HepG2 (cell line): ENCODE data around the gene ZFP64. TPM values are rescaled to one million over a fixed set of nuclear protein-coding genes. Genes with fewer than 3 reads are reported as not detected.

Experiments
- ASH2L ChIP-seq: fragments of 300-600, 200-600 bp; sonication (generic); IDR thresholded peaks from 2 replicates; pipeline ENCODE4 v1.7.0; 2017; ENCODE audit warnings: low read depth, mild to moderate bottlenecking, moderate library complexity, mixed read lengths, low read length; ENCODE audit not compliant: insufficient read length
- CCAR2 ChIP-seq: fragments of 200-400 bp; formaldehyde crosslinking; optimal IDR thresholded peaks from 2 replicates; pipeline ENCODE3; 2018; ENCODE audit warnings: low read depth, mild to moderate bottlenecking, low read length, moderate library complexity
- GFI1 ChIP-seq: sonication (generic); formaldehyde crosslinking; IDR thresholded peaks from 2 replicates; pipeline ENCODE4 v1.5.0; 2020; ENCODE audit warnings: missing genetic modification reagents, mild to moderate bottlenecking, borderline replicate concordance
- HNF4A ChIP-seq: sonication (generic); formaldehyde crosslinking; IDR thresholded peaks from 2 replicates; pipeline ENCODE4 v1.4.0; 2020; ENCODE audit warnings: missing genetic modification reagents
- MIXL1 ChIP-seq: IDR thresholded peaks from 2 replicates; pipeline ENCODE4 v1.6.1; 2016
- NFATC3 ChIP-seq: sonication (generic); formaldehyde crosslinking; IDR thresholded peaks from 2 replicates; pipeline ENCODE4 v1.5.1; 2020; ENCODE audit warnings: mild to moderate bottlenecking, missing genetic modification reagents
- NR2F2 ChIP-seq: IDR thresholded peaks from 2 replicates; pipeline ENCODE4 v1.6.1; 2012; ENCODE audit warnings: low read depth, inconsistent platforms, borderline replicate concordance
- RFX5 ChIP-seq: IDR thresholded peaks from 2 replicates; pipeline ENCODE4 v1.6.1; 2011; ENCODE audit warnings: low read depth, low read length, improper control_type of control experiment
- RXRB ChIP-seq: IDR thresholded peaks from 2 replicates; pipeline ENCODE4 v1.6.1; 2016; ENCODE audit warnings: borderline replicate concordance, missing genetic modification reagents, missing compliant biosample characterization
- SIX1 ChIP-seq: sonication (generic); formaldehyde crosslinking; IDR thresholded peaks from 2 replicates; pipeline ENCODE4 v1.4.0; 2020; ENCODE audit warnings: missing genetic modification reagents, borderline replicate concordance
- TAF1 ChIP-seq: sonication (generic); formaldehyde crosslinking; IDR thresholded peaks from 2 replicates; pipeline ENCODE4 v1.4.0; 2020; ENCODE audit warnings: missing genetic modification reagents
- TBP ChIP-seq: sonication (generic); formaldehyde crosslinking; IDR thresholded peaks from 2 replicates; pipeline ENCODE4 v1.5.0; 2020; ENCODE audit warnings: missing genetic modification reagents
- ZFX ChIP-seq: sonication (generic); formaldehyde crosslinking; IDR thresholded peaks from 2 replicates; pipeline ENCODE4 v1.4.0; 2020; ENCODE audit warnings: mild to moderate bottlenecking, low read depth, missing genetic modification reagents, moderate library complexity
- ZNF350 ChIP-seq: sonication (generic); formaldehyde crosslinking; IDR thresholded peaks from 2 replicates; pipeline ENCODE4 v1.4.0; 2020; ENCODE audit warnings: mild to moderate bottlenecking, low read depth, missing genetic modification reagents, borderline replicate concordance
- ZNF367 ChIP-seq: sonication (generic); formaldehyde crosslinking; IDR thresholded peaks from 2 replicates; pipeline ENCODE4 v1.4.0; 2020; ENCODE audit warnings: missing genetic modification reagents, borderline replicate concordance
- ZNF543 ChIP-seq: sonication (generic); formaldehyde crosslinking; IDR thresholded peaks from 2 replicates; pipeline ENCODE4 v1.4.0; 2020; ENCODE audit warnings: mild to moderate bottlenecking, missing genetic modification reagents
- ZNF775 ChIP-seq: sonication (generic); formaldehyde crosslinking; IDR thresholded peaks from 2 replicates; pipeline ENCODE4 v1.4.0; 2020; ENCODE audit warnings: missing genetic modification reagents, mild to moderate bottlenecking, moderate library complexity, borderline replicate concordance
- ZNF883 ChIP-seq: sonication (generic); formaldehyde crosslinking; IDR thresholded peaks from 2 replicates; pipeline ENCODE4 v1.5.1; 2020; ENCODE audit warnings: mild to moderate bottlenecking, missing genetic modification reagents; ENCODE audit errors: not compliant biosample characterization
- polyA plus RNA-seq, 8 experiments: library from polyadenylated mRNA; depleted of rRNA in 3 of 8; stranded (reverse) in 7 of 8; unstranded in 1 of 8; fragments of >200 nt; fragmentation: Illumina TruSeq in 4 of 8; extraction: Trizol in 4 of 8; gene quantifications; 2 replicates each; pipeline versions ENCODE4 v1.2.1 to v1.2.3, GENCODE V29; 2011 to 2016; ENCODE audit warnings: low read depth in 4 of 8, missing spikeins in 1 of 8, mixed read lengths in 1 of 8; ENCODE audit not compliant: insufficient read depth in 1 of 8
- total RNA-seq, 5 experiments: library from RNA; depleted of rRNA; stranded (reverse); fragments of >200 nt; fragmentation: Illumina TruSeq; extraction: Trizol; gene quantifications; 2 replicates each; pipeline ENCODE4 v1.2.3, GENCODE V29; 2016; ENCODE audit warnings: low read depth in 1 of 5
- TF ChIP-seq, protein P1 (sequence below): sonication (generic); formaldehyde crosslinking; conservative IDR thresholded peaks from 2 replicates; pipeline ENCODE4 v1.4.0; 2020; ENCODE audit warnings: mild to moderate bottlenecking, missing genetic modification reagents, moderate library complexity
- TF ChIP-seq, protein P2 (sequence below): sonication (generic); formaldehyde crosslinking; IDR thresholded peaks from 2 replicates; pipeline ENCODE4 v1.4.0; 2020; ENCODE audit warnings: missing genetic modification reagents
- TF ChIP-seq, protein P3 (sequence below): sonication (generic); formaldehyde crosslinking; IDR thresholded peaks from 2 replicates; pipeline ENCODE4 v1.4.0; 2020; ENCODE audit warnings: missing genetic modification reagents, borderline replicate concordance

The ZFP64 gene
- total and polyA plus RNA-seq, 2 of the 13 experiments (the other 11 are each of a cell fraction or from before 2014, with no cell fraction given) = 12.0 to 24.3 TPM

DNA sequence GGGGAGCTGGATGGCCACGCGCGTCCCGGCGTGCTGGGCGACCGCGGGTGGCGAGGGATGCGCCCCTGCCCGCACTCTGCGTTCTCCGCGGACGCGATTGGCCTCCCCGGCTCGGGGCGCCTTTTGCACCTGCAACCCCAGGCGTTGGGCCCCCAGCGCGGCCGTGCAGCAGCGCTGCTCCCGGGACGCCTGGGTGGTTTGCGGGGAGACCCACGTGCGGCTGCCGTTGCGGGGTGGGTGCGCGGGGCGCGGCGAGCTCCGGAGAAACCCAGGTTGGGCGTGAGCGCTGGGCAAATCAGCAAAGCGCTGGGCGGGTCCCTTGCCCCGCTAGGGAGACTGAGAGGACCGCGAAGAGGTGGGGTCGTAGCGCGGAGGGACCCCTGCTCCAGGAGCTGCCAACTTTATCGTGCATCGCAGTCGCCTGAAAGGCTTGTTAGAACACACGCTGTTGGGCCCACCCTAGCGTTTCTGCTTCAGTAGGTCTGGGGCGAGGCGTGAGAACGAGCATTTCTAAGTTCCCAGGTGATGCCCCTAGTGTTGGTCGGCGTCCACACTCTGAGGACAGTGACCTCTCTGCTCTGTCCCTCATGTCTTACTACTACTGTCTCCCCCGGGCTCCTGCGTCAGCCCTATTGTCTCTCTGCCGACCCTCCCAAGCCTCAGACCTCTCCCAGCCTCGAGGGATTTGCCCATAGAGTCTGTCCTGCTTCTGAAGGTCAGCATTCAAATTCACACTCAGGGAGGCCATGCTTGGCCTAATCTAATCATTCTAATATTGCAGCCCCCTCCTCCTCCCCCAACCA lies 538 bp upstream of the ZFP64 start (continued):
- TF ChIP-seq ASH2L (no peak), HNF4A (CRISPR knock-in tag) (peak; percentile 27; the same call in 1 of the 2 replicates), ZNF775 (no peak; the same call in 1 of the 2 replicates), ZFX (CRISPR knock-in tag) (peak; percentile 99), CCAR2 (no peak), NR2F2 (peak; percentile 53; the same call in 1 of the 2 replicates), ZNF883 (CRISPR knock-in tag) (no peak), SIX1 (CRISPR knock-in tag) (0 out of 2 replicates have a peak, but pooled peaks have one; percentile 18), GFI1 (peak; percentile 51; the same call in 1 of the 2 replicates), ZNF543 (CRISPR knock-in tag) (peak; percentile 70; the same call in 1 of the 2 replicates), MIXL1 (CRISPR knock-in tag) (no peak), ZNF350 (CRISPR knock-in tag) (peak; percentile 69; the same call in 1 of the 2 replicates), NFATC3 (CRISPR knock-in tag) (no peak), TAF1 (CRISPR knock-in tag) (peak; percentile 47; the same call in 1 of the 2 replicates), RXRB (CRISPR knock-in tag) (peak; percentile 80), RFX5 (no peak), ZNF367 (CRISPR knock-in tag) (no peak), TBP (CRISPR knock-in tag) (no peak)
- TF ChIP-seq, protein P1, sequence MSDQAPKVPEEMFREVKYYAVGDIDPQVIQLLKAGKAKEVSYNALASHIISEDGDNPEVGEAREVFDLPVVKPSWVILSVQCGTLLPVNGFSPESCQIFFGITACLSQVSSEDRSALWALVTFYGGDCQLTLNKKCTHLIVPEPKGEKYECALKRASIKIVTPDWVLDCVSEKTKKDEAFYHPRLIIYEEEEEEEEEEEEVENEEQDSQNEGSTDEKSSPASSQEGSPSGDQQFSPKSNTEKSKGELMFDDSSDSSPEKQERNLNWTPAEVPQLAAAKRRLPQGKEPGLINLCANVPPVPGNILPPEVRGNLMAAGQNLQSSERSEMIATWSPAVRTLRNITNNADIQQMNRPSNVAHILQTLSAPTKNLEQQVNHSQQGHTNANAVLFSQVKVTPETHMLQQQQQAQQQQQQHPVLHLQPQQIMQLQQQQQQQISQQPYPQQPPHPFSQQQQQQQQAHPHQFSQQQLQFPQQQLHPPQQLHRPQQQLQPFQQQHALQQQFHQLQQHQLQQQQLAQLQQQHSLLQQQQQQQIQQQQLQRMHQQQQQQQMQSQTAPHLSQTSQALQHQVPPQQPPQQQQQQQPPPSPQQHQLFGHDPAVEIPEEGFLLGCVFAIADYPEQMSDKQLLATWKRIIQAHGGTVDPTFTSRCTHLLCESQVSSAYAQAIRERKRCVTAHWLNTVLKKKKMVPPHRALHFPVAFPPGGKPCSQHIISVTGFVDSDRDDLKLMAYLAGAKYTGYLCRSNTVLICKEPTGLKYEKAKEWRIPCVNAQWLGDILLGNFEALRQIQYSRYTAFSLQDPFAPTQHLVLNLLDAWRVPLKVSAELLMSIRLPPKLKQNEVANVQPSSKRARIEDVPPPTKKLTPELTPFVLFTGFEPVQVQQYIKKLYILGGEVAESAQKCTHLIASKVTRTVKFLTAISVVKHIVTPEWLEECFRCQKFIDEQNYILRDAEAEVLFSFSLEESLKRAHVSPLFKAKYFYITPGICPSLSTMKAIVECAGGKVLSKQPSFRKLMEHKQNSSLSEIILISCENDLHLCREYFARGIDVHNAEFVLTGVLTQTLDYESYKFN (CRISPR knock-in tag) = 0 out of 2 replicates have a peak, but pooled peaks have one; percentile 21
- TF ChIP-seq, protein P2, sequence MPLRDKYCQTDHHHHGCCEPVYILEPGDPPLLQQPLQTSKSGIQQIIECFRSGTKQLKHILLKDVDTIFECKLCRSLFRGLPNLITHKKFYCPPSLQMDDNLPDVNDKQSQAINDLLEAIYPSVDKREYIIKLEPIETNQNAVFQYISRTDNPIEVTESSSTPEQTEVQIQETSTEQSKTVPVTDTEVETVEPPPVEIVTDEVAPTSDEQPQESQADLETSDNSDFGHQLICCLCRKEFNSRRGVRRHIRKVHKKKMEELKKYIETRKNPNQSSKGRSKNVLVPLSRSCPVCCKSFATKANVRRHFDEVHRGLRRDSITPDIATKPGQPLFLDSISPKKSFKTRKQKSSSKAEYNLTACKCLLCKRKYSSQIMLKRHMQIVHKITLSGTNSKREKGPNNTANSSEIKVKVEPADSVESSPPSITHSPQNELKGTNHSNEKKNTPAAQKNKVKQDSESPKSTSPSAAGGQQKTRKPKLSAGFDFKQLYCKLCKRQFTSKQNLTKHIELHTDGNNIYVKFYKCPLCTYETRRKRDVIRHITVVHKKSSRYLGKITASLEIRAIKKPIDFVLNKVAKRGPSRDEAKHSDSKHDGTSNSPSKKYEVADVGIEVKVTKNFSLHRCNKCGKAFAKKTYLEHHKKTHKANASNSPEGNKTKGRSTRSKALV = no peak
- TF ChIP-seq, protein P3, sequence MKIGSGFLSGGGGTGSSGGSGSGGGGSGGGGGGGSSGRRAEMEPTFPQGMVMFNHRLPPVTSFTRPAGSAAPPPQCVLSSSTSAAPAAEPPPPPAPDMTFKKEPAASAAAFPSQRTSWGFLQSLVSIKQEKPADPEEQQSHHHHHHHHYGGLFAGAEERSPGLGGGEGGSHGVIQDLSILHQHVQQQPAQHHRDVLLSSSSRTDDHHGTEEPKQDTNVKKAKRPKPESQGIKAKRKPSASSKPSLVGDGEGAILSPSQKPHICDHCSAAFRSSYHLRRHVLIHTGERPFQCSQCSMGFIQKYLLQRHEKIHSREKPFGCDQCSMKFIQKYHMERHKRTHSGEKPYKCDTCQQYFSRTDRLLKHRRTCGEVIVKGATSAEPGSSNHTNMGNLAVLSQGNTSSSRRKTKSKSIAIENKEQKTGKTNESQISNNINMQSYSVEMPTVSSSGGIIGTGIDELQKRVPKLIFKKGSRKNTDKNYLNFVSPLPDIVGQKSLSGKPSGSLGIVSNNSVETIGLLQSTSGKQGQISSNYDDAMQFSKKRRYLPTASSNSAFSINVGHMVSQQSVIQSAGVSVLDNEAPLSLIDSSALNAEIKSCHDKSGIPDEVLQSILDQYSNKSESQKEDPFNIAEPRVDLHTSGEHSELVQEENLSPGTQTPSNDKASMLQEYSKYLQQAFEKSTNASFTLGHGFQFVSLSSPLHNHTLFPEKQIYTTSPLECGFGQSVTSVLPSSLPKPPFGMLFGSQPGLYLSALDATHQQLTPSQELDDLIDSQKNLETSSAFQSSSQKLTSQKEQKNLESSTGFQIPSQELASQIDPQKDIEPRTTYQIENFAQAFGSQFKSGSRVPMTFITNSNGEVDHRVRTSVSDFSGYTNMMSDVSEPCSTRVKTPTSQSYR (CRISPR knock-in tag) = no peak
